Measurements from ENCODE around the gene ZG16.
A peak's percentile ranks its signal among the peaks of the same experiment; 100 is the strongest.

Gene ZG16

DNA sequence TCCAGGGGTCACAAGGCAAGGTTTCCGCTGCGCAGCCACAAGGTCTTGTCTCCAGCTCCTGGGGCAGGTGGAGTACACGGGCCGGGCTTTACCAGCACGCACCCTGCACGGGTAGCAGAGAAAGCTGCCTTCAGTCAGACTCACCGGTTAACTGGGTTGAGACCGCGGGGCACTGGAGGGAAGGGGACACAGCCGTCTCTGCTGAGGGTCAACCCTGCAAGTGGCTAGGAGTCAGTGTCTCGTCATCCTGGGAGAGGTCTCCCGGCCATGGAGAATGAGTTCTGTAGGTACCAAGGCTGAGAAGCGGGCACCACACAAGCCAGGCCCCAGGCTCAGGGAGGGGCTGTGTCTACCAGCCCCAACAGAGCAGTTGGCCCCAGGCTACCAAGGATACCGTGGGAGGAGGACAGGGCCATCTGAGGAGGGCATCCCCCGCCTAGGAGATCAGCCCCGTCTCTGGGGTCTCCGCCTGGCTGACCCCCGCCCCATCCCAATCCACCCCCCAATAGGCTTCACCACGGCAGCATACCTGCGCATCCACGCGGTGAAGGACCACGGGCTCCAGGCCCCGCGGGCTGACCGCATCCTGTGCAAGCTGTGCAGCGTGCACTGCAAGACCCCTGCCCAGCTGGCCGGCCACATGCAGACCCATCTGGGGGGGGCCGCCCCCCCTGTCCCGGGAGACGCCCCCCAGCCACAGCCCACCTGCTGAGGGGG, 31.1 kb downstream of the ZG16 start:
- DNase-seq (ENCODE audit: low read depth in 2 of 2), result no peak

DNA sequence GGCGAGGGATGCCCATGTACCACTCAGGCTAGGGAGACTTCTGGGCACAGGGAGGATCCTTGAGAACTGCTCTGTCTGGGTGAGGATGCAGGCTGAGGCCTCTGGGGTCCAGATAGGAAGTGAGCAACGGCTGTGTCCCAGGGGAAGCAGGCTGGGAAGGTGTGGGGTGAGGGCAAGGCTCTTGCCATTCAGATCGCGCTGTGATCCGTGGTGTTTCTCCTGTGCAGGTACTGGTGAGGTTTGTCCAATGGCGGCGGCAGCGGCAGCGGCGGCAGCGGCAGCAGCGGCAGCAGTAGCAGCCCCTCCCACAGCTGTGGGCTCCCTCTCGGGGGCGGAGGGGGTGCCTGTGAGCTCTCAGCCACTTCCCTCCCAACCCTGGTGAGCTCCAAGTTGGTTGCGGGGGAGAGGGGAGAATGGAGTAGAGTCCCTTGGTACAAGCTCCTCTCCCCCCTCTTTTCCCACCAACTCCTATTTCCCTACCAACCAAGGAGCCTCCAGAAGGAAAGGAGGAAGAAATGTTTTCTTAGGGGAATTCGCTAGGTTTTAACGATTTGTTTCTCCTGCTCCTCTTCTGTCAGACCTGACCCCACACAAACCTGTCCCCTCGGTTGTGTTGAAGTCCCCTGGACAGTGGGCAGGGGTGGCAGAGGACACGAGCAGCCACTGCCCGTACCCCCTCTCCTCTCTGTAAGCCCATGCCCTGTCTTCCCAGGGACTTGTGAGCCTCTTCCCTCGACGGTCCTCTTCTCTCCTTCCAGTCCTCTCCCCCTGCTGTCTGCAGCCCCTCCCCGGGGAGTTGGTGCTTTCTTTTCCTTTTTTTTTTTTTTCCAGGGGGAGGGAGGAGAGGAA, 32.0 kb downstream of the ZG16 start:
- DNase-seq (ENCODE audit: low read depth in 2 of 2), result peak in 1 of 2 donors; percentile 57

DNA sequence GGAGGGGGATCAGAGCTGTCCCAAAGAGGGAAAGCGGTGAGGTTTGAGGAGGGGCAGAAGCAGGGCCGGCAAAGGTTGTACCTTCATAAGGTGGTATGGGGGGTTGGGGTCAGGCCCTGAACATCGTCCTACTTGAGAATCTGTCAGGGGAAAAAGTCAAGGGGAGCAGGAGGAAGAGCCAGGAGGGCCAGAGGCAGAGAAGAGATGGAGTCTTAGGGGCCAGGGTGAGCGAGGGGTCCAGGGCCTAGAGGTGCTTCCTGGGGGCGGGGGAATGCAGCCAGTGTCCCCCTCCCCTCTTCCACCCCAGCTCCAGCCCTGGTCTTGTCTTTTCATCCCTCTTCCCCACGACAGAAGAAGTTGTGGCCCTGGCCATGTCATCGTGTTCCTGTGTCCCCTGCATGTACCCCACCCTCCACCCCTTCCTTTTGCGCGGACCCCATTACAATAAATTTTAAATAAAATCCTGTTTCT, 32.7 kb downstream of the ZG16 start:
- DNase-seq (ENCODE audit: low read depth in 2 of 2), result no peak

DNA sequence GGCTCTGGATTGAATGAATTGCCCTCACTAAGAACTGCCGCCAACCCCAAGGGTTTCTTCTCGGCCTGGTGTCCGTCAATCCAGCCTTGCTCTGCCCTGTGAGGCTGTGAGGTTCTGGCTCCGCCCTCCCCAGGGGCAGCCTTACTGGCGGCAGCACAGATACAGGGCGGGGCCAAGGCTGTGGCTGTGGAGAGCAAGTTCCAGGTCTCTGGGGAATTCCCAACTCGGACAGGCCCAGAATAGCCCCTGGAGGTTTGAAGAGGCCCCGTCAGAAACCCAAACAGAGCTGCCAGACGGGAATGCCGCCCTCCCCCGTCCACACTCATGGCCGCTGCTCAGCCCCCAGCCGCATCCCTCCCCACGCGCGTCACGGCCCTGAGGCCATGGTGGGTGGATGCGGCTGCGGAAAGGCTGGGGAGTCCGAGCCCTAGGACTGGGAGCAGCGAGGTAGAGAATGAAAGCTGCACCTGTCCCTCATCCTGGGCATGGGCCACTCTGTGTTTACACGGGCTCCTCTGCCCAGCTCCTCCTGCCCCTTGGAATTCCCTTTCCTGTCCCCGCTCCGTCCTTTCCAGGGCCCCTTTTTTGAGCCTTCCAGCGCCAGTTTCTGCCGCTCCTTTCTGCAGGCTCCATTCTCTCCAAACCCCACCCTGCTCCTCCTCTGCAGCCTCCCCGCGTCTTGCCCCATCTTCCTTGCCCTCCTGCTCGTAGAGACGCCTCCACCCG, 33.3 kb downstream of the ZG16 start:
- DNase-seq (ENCODE audit: low read depth in 2 of 2), result peak in 1 of 2 donors; percentile 67

DNA sequence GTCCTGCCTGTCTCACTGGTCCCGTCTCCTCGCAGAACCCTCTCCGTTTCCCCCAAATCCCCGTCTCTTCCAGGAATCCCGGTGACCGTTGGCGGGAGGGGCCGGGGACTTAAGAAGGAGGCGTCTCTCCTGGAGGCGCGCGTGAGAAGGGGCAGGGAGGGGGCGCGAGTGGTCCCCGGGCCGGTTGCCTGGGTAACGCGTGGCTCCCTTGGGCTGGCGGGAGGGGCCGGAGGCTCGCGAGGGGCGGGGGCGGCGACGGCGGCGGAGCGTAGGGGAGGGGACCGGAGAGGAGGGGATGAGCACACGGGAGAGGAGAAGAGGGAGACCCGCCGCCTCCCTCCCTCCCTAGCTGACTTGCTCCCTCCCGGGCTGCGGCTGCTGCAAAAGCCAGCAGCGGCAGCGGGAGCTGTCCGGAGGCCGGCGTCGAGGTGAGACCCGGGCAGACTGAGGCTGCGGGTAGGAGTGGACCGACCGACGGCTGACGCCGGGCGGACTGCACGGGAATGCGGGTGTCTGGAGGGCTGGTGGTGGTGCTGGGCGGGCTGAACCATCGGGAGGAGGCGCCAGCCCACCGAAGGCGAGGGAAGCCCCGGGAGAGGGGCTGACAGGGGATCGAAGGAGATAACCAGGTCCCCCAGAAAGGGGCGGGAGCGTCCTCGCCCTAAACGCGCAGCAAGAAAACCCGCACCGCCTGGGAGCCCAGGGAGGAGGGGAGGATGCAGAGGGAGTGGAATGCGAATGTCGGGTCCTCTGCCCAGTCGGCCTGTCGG, 34.0 kb downstream of the ZG16 start, which contains the start of gene PRRT2:
Gene PRRT2, plus strand, starts transcription at position 298 of the 770 bp plus-strand sequence. CDS start 862 bp downstream, outside the sequence.
- peak in 1 of 2 donors; percentile 45 for DNase-seq (ENCODE audit: low read depth in 2 of 2)

DNA sequence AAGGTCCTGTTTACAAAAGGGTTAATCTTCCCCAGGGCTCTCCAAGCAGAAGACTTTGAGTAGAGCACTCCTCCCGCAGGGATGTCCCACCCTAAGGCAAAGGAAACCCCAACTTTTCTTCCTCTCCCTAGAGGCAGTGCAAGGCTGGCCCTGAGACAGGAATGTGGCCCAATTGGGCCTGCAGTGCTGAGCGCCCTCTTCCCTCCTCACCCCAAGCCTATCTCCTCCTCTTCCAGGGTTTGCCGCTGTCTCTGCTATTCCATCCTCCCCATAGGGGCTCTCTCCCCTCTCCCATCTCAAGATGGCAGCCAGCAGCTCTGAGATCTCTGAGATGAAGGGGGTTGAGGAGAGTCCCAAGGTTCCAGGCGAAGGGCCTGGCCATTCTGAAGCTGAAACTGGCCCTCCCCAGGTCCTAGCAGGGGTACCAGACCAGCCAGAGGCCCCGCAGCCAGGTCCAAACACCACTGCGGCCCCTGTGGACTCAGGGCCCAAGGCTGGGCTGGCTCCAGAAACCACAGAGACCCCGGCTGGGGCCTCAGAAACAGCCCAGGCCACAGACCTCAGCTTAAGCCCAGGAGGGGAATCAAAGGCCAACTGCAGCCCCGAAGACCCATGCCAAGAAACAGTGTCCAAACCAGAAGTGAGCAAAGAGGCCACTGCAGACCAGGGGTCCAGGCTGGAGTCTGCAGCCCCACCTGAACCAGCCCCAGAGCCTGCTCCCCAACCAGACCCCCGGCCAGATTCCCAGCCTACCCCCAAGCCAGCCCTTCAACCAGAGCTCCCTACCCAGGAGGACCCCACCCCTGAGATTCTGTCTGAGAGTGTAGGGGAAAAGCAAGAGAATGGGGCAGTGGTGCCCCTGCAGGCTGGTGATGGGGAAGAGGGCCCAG, 34.9 kb downstream of the ZG16 start:
- no peak for DNase-seq (ENCODE audit: low read depth in 2 of 2)

DNA sequence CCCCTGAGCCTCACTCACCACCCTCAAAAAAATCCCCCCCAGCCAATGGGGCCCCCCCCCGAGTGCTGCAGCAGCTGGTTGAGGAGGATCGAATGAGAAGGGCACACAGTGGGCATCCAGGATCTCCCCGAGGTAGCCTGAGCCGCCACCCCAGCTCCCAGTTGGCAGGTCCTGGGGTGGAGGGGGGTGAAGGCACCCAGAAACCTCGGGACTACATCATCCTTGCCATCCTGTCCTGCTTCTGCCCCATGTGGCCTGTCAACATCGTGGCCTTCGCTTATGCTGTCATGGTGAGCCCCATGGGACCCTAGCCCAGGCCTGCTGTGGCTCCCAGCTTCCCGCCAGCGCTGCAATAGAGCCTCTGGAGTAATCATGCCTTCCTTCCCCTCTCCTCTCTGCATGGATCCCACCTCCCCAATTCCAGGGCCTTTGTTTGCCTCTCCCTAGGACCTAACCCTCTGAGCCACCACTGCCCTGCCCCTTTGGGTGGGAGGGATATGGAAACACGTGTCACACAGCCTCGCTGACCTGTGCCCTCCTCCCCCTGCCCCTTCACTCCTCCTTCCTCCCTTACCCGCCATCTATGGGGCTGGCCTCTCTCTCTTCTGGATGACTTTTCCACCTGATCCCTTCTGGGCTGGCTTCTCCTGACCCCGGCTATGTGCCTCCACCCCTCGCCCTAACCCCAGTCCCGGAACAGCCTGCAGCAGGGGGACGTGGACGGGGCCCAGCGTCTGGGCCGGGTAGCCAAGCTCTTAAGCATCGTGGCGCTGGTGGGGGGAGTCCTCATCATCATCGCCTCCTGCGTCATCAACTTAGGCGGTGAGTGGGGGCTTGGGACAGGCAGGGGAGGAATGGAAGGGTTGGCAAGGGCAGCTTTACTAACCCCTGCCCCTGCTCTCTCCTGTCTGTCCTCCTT, 35.8 kb downstream of the ZG16 start:
- no peak for DNase-seq (ENCODE audit: low read depth in 2 of 2)

DNA sequence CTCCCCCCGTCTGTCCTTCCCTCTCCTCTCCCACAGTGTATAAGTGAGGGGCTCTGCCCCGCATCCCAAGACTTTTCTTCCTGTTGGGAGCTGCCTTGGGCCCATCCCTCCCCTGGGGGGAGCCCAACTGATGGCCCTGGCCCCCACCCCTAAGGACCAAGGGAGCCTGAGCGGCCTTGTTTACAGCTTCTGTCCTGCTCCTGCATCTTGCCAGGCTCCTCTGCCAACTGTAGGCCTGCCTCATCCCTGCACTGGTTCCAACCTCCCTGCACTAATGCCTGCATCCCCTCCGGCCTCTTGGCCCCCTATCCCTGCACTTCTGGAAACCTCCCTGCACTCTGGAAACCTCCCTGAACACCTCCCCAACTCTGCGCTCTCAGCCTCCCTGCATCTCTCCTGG, 36.5 kb downstream of the ZG16 start:
- DNase-seq (ENCODE audit: low read depth in 2 of 2), result no peak

DNA sequence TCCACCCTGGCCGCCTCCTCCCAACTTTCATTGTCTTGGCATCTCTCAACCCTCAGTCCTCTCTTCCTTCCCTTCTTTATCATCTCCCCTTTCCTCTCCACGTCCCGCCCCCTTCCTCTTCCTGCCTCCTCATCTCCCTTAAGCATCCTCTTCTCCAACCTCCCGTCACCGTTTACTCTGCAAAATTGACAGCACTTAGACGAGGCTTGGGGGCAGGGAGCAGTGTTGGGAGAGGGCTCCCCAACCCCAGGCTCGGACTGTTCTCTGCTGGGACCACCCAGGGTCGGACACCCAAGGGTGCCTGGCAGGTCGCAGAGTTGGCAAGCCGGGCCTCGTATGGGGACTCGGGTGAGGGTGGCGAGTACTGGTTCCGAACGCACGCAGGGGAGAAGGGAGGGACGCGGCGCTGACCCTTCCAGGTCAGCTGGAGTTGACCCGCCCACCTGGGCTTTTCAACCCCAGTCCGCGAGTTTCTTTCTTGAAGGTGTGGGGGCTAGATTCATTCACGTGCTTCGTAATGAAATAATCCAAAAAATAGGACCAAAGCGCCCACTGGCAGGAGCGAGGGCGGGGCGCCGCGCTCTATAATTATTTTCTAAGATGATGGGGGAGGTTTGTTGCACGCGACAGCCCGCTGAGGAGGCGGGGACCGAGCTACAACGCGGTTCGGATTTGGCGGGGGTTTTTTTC, 37.1 kb downstream of the ZG16 start:
- DNase-seq (ENCODE audit: low read depth in 2 of 2), result peak in 1 of 2 donors; percentile 52

DNA sequence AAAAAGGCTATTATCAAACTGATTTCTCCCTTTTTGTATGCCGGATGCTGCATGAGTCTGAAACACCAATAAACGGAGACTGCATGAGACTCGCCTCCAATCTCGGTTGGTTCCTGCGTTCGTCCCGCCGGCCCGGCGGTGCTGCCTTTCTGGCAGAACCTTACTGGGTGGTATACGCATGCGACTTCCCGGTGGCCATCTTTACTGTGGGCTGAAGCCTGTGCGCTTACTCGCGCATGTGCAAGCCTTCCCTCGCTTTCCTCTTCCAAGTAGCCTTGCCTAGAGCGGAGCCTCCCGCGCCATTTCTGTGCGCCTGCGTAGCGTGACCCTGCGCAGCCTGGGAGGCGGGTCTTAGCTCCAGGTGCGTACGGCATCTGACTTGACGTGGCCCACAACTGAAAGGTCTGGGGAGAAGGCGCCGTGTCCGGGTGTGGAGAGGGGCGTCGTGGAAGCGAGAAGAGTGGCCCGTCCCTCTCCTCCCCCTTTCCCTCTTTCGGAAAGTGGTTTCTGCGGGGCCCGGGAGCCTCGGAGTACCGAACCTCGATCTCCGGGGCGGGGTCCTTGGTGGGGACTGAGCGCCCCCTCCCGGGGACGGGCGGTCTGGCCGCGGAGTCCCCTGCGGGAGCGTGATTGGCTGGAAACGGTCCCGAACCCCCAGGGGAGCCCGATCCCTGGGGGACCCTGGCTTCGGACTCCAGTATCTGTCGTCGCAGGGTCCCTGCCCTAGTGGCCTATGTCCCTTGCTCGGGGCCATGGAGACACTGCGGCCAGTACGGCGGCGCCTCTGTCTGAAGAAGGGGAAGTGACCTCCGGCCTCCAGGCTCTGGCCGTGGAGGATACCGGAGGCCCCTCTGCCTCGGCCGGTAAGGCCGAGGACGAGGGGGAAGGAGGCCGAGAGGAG, 38.0 kb downstream of the ZG16 start, which contains the start of gene PAGR1:
Gene PAGR1, plus strand, starts transcription at position 360 of the 901 bp plus-strand sequence. Its CDS starts 374 bp downstream, at position 734.
- peak; percentile 97 for DNase-seq (ENCODE audit: low read depth in 2 of 2)

DNA sequence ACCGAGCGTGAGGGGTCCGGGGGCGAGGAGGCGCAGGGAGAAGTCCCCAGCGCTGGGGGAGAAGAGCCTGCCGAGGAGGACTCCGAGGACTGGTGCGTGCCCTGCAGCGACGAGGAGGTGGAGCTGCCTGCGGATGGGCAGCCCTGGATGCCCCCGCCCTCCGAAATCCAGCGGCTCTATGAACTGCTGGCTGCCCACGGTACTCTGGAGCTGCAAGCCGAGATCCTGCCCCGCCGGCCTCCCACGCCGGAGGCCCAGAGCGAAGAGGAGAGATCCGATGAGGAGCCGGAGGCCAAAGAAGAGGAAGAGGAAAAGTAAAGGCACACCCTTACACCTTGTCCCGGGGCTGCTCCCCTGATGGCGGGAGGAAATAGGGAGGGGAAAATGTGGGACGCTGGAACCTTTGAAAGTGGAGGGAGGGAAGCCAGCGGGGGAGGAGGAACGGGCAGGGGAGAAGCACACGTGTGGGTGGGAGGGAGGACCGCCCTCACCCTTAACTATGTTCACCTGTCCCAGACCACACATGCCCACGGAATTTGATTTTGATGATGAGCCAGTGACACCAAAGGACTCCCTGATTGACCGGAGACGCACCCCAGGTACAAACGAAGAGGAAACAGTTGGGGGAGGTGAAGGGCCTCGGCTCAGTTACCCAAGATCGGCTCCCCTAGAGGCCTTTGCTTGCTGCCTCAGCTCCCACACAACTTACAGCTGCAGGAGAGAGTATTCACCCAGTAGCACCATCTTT, 38.8 kb downstream of the ZG16 start:
- peak in 1 of 2 donors; percentile 45 for DNase-seq (ENCODE audit: low read depth in 2 of 2)

DNA sequence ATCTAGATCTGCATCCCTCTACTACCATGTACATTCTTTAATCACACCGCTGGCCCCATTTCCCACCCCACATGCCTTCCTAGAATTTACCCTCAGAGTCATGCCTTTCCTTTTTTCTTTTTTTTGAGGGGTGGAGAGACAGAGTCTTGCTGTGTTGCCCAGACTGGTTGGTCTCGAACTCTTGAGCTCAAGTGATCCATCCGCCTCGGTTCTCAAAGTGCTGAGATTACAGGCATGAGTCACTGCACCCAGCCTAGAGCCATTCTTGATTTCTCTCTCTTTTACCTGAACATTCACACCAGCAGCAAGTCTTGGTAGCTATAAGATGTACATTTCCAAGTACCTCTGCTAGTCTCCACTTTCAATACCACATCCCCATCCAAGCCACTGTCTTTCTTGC, 40.0 kb downstream of the ZG16 start:
- DNase-seq (ENCODE audit: low read depth in 2 of 2), result no peak

DNA sequence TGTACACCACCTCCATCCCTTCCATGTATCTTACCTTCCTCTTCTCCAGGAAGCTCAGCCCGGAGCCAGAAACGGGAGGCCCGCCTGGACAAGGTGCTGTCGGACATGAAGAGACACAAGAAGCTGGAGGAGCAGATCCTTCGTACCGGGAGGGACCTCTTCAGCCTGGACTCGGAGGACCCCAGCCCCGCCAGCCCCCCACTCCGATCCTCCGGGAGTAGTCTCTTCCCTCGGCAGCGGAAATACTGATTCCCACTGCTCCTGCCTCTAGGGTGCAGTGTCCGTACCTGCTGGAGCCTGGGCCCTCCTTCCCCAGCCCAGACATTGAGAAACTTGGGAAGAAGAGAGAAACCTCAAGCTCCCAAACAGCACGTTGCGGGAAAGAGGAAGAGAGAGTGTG, 41.5 kb downstream of the ZG16 start:
- DNase-seq (ENCODE audit: low read depth in 2 of 2), result no peak

DNA sequence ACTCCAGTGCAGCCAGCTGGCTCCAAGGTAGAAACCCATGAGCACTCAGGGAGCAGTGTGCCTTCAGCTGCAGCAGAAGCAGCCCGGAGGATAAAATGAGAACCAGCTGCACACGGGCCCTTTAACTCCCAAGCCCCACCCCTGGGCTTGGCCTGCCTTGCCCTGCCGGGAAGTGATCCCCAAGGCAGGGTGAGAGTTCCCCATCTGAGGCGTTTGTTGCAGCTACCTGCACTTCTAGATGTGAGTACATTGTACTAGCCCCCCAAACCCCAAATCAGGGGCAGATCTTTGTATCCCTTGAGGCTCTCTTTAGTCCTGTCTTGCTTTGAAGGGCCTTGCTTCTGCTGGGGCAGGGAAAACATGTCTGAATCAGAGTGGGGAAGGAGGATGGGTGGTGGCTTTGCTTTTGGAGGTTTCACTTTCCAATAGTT, 42.2 kb downstream of the ZG16 start, which contains the start of gene MVP:
Gene MVP, plus strand, starts transcription at position 192 of the 431 bp plus-strand sequence. CDS start 10,088 bp downstream, outside the sequence.
- DNase-seq (ENCODE audit: low read depth in 2 of 2), result no peak

DNA sequence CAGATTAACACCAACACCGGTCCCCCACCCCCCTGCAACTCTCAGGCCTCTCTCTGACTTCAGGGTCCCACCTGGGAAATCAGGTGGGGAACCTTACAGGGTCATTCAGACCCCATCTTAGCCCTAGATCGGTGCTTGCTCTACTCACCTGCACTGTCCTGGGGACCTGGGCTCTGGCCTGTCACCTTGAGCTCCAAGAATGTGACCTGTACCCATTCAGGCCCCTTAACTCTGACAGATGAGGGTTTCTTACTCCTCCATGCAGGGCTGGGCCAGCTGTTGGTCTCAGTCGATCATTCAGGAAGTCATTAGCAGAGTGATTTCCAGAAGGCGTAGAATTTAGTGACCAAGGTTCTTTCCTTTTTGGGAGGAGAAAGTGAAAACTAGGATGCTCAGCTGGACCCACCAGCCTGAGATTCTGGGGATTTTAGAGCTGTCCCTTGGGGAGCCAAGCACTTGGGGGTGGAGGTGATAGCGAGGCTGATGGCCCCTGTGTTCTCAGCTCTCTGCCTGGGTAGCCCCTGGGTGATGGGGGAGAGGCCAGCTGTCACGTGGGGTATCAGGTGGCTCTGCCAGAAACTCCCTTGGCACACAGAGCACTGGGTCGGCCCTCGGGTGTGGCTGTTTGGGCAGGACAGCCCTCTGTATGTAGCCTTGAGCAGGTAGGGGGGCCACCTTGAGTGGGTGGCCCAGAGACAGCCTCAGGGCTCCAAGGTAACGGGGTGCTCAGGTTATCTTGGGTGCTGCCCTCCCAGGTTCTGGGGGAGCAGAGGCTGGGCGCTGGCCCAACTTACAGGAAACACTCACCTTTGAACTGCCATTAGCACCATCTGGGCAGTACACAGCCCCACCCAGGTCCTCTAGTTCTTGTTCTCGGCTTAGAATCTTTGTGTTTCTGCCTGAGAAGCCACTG, 42.9 kb downstream of the ZG16 start:
- DNase-seq (ENCODE audit: low read depth in 2 of 2), result no peak
